Activated B cell treated with CpG ODN at 0.5 μM for 24 hours (primary cell): ENCODE results near the gene BRIP1. TPM values are rescaled to one million over a fixed set of nuclear protein-coding genes. Genes with fewer than 3 reads are reported as not detected.

Experiments
- ATAC-seq: fragments of 200-7000 bp; cut with Tn5 transposase; one replicate; pipeline ENCODE4 v1.10.0; 2021; ENCODE audit warnings: low read depth, mild to moderate bottlenecking, moderate library complexity
- CTCF ChIA-PET: fragments of 350-600 bp; sonication (Branson Sonifier 250); formaldehyde crosslinking; loops from one replicate; lab custom pipeline; 2021; ENCODE audit warnings: antibody characterized with exemption; lab: Charles Lee
- POLR2A ChIA-PET: fragments of 350-600 bp; sonication (Branson Sonifier 250); formaldehyde crosslinking; loops from one replicate; lab custom pipeline; 2021; ENCODE audit warnings: antibody characterized with exemption; lab: Charles Lee
- DNase-seq: peaks from one replicate; pipeline ENCODE4 v3.0.0; 2022
- H3K27ac Mint-ChIP-seq: one replicate; pipeline ENCODE4 v1.8.0; 2020; ENCODE audit warnings: mixed read lengths
- H3K27me3 Mint-ChIP-seq: one replicate; pipeline ENCODE4 v1.8.0; 2021; ENCODE audit warnings: mixed read lengths
- H3K36me3 Mint-ChIP-seq: one replicate; pipeline ENCODE4 v1.8.0; 2021; ENCODE audit warnings: low read depth, mixed read lengths
- H3K4me1 Mint-ChIP-seq: one replicate; pipeline ENCODE4 v1.8.0; 2021; ENCODE audit warnings: mixed read lengths
- H3K4me3 Mint-ChIP-seq: one replicate; pipeline ENCODE4 v1.8.0; 2020; ENCODE audit warnings: mild to moderate bottlenecking, mixed read lengths
- H3K9me3 Mint-ChIP-seq: one replicate; pipeline ENCODE4 v1.8.0; 2020; ENCODE audit warnings: mixed read lengths
- intact Hi-C: fragments of 100-400 bp; cut with micrococcal nuclease; formaldehyde crosslinking; loops from one replicate; pipeline ENCODE4 v1.15.1; 2024
- total RNA-seq: library from RNA; stranded (reverse); gene quantifications from 2 replicates; pipeline ENCODE4 v1.2.3, GENCODE V29; 2022
- TF ChIP-seq, protein P1 (sequence below): fragments of 200-600 bp; IDR thresholded peaks from one replicate; pipeline ENCODE4 v1.8.0; 2022; ENCODE audit warnings: antibody characterized with exemption, mild to moderate bottlenecking

BRIP1 gene
- total RNA-seq, 1 donor from 2014 or later: 2.5 TPM

DNA sequence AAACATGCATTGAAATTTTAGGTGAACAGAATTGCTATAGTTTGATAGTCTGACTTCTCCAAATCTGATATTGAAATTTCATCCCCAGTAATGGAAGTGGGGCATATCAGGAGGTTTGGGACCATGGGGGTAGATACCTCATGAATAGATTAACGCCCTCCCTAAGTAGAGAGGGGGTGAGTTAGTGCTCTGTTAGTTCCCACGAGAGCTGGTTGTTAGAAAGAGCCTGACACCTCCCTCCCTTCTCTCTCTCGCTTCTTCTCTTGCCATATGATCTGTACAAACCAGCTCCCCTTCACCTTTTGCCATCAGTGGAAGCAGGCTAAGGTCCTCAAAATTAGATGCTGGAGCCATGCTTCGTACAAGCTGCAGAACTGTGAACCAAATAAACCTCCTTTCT lies 78.8 kb downstream of the BRIP1 start:
- Mint-ChIP-seq H3K9me3 (no peaks in the 10 kb centered on the region), H3K4me1 (peaks cover 35% of the 10 kb centered on the region), H3K27me3 (no peaks in the 10 kb centered on the region), H3K4me3 (peak overlapping the region; percentile 52), H3K27ac (peak overlapping the region; percentile 68), H3K36me3 (no peaks in the 10 kb centered on the region)
- ATAC-seq (peak; percentile 25), DNase-seq (no peak)
- POLR2A ChIA-PET: no interaction called here
- CTCF ChIA-PET: no interaction called here
- intact Hi-C loops: no loop called here
- TF ChIP-seq, protein P1, sequence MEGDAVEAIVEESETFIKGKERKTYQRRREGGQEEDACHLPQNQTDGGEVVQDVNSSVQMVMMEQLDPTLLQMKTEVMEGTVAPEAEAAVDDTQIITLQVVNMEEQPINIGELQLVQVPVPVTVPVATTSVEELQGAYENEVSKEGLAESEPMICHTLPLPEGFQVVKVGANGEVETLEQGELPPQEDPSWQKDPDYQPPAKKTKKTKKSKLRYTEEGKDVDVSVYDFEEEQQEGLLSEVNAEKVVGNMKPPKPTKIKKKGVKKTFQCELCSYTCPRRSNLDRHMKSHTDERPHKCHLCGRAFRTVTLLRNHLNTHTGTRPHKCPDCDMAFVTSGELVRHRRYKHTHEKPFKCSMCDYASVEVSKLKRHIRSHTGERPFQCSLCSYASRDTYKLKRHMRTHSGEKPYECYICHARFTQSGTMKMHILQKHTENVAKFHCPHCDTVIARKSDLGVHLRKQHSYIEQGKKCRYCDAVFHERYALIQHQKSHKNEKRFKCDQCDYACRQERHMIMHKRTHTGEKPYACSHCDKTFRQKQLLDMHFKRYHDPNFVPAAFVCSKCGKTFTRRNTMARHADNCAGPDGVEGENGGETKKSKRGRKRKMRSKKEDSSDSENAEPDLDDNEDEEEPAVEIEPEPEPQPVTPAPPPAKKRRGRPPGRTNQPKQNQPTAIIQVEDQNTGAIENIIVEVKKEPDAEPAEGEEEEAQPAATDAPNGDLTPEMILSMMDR: no peak

DNA sequence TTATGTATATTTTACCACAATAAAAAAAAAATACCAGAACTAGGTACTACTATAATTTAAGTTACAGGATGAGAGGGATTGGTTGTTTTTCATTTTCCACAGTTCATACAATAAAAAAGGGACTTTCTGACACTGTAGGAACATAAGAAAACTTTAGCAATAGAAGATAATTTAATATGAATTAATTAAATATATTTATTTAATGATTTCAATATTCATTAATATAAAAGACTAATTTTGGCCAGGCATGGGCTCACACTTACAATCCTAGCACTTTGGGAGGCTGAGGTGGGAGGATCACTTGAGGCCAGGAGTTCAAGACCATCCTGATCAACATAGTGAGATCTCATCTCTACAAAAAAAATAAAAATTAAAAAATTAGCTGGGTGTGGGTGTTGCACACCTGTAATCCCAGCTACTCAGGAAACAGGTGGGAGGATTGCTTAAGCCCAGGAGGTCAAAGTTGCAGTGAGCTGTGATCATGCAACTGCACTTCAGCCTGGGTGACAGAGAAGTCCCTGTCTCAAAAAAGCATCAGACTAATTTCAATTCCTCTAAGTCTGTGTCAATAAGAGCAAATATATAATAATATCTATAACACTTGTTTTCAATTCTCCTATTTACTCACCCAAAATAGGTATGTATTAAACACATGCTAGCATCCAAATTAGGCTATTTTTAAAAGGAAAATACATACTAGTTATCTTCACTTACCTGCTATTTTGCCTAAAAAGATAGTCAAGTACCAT lies 79.6 kb downstream of the BRIP1 start:
- intact Hi-C loops: no loop called here
- H3K27me3 Mint-ChIP-seq: no peaks in the 10 kb centered on the region
- H3K9me3 Mint-ChIP-seq: no peaks in the 10 kb centered on the region
- H3K4me3 Mint-ChIP-seq: peak overlapping the region; percentile 16
- H3K27ac Mint-ChIP-seq: no peak overlapping the region
- DNase-seq (no peak), ATAC-seq (peak; percentile 18)
- TF ChIP-seq, protein P1: no peak
- H3K4me1 Mint-ChIP-seq: peaks cover 37% of the 10 kb centered on the region
- ChIA-PET CTCF (no interaction called here), POLR2A (no interaction called here)
- no peaks in the 10 kb centered on the region for H3K36me3 Mint-ChIP-seq

DNA sequence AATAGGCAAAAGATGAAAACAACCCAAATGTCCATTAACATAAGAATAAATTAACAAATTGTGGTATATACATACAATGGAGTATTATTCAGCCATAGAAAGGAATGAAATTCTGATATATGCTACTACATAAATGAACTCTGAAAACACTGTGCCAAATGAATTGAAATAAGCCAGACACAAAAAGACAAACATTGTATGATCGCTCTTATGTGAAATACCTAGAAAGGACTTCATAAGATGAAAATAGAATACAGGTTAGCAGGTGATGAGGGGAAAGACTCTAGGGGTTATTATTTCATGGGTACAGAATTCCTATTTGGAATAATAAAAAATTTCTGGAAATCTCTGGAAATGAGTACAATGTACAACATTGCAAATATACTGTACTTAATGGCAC lies 80.2 kb downstream of the BRIP1 start:
- no peaks in the 10 kb centered on the region for H3K9me3 Mint-ChIP-seq
- no peaks in the 10 kb centered on the region for H3K36me3 Mint-ChIP-seq
- ATAC-seq (no peak), DNase-seq (no peak)
- intact Hi-C loops: no loop called here
- TF ChIP-seq, protein P1: no peak
- ChIA-PET POLR2A (no interaction called here), CTCF (no interaction called here)
- no peak overlapping the region for H3K27ac Mint-ChIP-seq
- no peaks in the 10 kb centered on the region for H3K27me3 Mint-ChIP-seq
- peaks cover 38% of the 10 kb centered on the region for H3K4me1 Mint-ChIP-seq
- no peak overlapping the region for H3K4me3 Mint-ChIP-seq

DNA sequence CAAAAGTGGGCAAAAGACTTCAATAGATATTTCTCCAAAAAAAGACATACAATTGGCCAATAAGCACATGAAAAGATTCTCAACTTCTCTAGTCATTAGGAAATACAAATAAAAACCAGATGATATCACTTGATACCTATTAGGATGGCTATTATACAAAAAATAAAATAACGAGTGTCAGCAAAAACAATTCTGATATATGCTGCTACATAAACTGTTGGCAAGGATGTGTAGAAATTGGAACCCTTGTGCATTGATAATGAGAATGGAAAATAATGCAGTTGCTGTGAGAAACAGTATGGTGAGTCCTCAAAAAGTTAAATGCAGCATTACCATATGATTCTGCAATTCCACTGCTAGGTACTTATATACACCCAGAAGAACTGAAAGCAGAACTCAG lies 80.6 kb downstream of the BRIP1 start:
- POLR2A ChIA-PET: no interaction called here
- CTCF ChIA-PET: no interaction called here
- Mint-ChIP-seq H3K36me3 (no peaks in the 10 kb centered on the region), H3K4me3 (no peak overlapping the region), H3K4me1 (peaks cover 42% of the 10 kb centered on the region), H3K27me3 (no peaks in the 10 kb centered on the region), H3K27ac (no peak overlapping the region), H3K9me3 (no peaks in the 10 kb centered on the region)
- ATAC-seq: no peak
- TF ChIP-seq, protein P1: no peak
- no peak for DNase-seq
- intact Hi-C loops: no loop called here

DNA sequence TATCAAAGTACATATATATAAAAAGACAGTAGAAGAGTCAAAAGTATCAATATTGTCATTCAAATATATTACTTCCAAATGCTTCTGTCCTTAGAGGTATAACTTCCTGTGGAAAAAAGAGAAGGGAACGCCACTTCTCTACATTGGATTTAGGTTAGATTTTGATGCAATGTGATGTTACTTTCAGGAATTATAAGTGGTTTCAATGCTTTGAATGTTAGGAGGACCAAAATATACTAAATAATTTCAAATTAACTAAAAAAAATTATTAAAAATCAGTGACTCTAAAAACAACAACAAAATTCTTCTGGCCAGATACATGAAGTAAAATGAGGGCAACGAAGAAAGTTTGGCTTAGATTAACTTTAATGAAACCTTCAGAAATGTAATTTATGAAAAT lies 88.0 kb downstream of the BRIP1 start:
- H3K27me3 Mint-ChIP-seq: no peaks in the 10 kb centered on the region
- intact Hi-C loops: no loop called here
- TF ChIP-seq, protein P1: no peak
- H3K9me3 Mint-ChIP-seq: peaks cover 9% of the 10 kb centered on the region
- no peak for ATAC-seq
- peaks cover 8% of the 10 kb centered on the region for H3K4me1 Mint-ChIP-seq
- H3K27ac Mint-ChIP-seq: no peak overlapping the region
- peaks cover 3% of the 10 kb centered on the region for H3K36me3 Mint-ChIP-seq
- H3K4me3 Mint-ChIP-seq: no peak overlapping the region
- ChIA-PET POLR2A (no interaction called here), CTCF (no interaction called here)
- DNase-seq: no peak
